Forelimb muscle (tissue), 1 donor: ENCODE measurements around the gene TERT. TPM values are rescaled to one million over a fixed set of nuclear protein-coding genes. Genes with fewer than 3 reads are reported as not detected.

Experiments used
- DNase-seq: peaks from one replicate; pipeline ENCODE4 v3.0.0-alpha.2; 2013; ENCODE audit warnings: low read depth
- polyA plus RNA-seq: library from polyadenylated mRNA; unstranded; fragments of 120-200 nt; gene quantifications from one replicate; pipeline ENCODE4 v1.2.1, GENCODE V29; 2013; ENCODE audit not compliant: insufficient read length

Gene TERT
- polyA plus RNA-seq, 1 donor = not detected

DNA sequence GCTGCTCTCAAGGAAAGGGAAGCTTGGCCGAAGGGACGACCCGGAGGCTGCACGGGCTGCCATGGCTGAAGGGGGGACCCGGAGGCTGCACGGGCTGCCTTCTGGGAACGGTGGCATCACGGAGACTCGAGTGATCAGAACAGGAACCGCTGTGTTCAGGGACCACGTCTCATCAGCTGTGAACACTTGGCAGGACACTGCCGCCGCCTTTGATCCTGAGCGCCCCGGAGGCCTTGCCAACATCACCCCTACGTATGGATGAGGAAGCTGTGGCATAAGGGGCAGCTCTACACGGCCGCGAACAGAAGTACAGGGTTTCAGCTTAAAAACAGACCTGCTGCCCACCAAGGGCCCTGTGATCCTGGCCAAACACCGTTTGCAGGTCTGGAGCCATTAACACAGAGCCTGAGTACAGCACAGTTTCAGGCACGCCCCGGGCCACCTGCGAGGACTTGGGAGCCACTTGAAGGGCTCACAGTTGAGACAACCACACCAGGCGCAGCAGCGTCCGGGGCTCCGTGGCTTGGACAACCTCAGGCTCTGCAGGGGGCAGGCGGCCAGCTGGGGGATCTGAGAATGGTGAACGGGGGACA lies 23.9 kb upstream of the TERT start:
- DNase-seq = no peak

DNA sequence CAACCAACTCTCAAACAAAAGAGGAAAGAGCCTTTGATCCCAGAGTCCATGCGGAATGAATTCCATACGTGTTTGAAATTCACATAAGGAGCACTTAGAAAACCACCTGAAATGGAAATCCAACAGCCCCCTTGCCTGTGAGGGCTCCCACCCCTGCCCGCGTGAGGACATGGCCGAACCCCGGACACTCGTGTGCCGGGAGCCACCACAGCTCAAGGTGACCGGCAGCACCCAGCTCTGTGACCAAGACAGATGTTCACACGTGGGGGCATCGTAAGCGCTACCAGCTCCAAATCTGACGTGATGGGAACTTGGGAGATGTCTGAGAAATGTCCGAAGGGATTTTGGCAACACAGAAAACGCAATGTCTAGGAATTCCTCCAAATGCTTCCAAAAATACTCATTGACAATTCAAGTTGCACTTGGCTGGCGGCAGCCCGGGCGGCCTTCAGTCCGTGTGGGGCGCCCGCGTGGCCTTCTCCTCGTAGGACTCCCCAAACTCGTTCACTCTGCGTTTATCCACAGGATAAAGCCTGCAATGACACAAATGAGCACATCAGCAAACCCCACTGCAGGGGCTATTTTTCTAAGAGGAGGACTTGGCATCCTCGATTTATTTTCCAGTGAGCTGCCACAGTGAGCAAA lies 23.2 kb upstream of the TERT start:
- DNase-seq = no peak

DNA sequence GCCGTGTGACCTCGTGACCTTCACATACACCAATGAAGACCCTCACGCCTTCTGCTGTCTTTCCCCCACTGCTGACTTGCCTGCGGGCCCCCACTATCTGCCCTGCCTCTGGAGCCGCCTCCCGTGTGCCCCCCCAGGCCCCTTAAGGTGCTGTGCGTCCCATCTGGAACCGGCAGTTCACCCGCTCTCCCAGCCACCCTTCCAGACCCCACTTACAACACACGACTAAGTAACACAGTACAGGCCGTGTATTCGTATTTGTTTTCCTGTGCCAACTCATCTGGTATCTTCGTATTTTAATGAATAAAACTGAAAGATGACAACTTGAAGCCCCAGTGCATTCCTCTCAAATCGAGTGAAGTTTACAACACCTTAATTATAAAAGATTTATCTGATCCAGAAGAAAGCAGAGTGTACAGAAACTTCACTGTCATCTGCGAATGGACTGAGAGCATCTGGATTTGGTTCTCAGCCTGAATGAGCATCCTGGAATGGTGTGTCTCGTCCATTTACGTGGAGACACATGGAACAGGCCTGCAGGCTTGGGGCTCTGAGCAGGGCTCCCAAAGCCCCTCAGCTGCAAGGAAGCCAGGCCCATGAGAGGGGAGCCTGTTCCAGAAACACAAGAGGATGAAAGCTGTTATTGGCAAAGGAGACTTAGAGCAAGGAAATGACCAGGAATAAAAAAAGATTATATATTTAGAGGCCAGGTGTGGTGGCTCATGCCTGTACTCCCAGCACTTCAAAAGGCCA lies 21.9 kb upstream of the TERT start:
- DNase-seq = no peak

DNA sequence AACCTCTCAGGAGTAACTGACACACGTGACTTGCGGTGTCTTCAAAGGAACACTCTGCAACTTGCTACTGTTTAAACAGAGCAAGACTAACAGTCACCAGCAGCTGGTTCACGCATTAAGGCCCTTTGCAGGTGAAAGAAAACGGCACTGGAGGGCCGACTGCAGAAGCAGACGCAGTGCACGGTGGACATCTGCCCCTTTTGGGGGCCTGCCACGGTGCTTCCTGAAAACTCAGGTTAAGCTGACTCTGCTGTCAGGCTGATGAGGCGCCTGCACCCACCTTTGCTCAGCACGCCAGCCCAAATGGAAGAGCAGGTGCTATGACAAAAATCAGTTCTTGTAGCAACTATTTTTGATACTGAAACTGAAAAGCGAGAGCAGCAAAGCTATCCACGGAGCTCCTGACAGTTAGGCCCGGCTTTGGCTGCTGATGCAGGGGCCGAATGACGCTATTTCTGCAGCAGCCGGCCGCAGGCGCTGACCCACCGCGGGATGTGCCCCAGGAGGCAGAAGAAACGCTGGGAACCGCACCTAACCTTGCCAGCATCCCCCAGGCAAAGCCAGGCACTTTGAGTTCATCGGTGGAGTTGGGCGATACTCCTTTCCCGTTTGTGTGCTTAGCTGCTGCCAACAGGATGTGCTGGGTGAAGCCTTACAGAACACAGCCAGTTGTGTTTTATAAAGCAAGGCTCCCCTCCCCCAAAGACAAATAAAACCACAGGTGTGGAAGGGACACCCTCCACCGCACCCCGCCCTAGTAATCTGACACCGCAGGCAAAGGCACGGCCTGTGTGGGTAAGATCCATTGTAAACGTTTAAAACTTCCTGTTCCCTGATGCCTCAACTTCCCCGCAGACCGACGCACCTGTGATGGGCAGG lies 21.1 kb upstream of the TERT start:
- DNase-seq = no peak

DNA sequence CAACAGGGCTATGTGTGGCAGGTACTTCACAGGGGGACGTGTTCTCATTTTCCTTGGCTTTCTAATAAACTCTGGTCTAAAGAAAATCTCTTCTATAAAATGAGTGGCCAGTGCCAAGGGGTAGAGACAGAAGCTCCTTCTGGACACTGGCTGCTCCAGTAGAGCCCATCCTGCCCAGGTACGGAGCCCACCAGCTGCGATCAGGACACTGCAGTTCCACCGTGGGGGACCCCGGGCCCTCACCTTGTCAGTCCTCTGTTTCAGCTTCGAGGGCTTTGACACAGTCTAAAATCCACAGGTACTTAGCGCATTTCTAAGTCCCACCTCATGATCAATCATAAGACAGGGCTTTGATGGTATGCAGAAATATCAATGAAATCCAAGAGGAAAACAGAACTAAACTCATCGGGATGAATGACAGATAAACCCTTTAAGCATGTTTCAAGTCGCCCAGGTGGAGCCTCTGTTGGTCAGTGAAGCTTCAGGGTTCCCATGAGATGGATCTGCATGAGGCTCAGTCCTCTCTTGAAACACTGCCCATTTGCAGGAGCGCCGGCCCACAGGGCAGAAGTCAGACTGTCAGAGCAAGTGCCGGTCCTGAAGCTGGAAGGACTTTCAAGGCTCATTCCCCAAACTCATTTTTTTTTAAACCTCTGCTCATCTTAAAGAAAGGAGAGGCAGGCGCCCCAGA lies 20.3 kb upstream of the TERT start:
- DNase-seq = no peak

DNA sequence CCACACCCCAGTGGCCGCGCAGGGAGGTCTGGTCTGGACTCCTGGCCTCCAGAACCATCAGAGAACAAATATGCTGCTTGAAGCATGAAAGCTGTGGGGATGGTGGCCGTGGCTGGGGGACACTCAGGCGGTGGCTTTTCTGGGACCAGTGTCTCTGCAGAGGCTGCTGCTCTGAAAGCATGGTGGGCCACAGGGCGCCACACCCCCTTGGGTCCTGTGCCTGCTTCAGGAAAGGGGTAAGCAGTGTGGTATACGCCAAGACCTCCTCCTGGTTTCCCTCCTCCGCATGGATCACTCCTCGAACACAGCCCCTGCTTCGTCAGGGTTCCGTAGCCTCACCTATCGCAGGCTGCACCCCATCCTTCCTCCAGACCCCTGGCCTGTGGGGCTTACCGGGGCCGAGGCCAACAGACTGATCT lies 19.7 kb upstream of the TERT start:
- no peak for DNase-seq

DNA sequence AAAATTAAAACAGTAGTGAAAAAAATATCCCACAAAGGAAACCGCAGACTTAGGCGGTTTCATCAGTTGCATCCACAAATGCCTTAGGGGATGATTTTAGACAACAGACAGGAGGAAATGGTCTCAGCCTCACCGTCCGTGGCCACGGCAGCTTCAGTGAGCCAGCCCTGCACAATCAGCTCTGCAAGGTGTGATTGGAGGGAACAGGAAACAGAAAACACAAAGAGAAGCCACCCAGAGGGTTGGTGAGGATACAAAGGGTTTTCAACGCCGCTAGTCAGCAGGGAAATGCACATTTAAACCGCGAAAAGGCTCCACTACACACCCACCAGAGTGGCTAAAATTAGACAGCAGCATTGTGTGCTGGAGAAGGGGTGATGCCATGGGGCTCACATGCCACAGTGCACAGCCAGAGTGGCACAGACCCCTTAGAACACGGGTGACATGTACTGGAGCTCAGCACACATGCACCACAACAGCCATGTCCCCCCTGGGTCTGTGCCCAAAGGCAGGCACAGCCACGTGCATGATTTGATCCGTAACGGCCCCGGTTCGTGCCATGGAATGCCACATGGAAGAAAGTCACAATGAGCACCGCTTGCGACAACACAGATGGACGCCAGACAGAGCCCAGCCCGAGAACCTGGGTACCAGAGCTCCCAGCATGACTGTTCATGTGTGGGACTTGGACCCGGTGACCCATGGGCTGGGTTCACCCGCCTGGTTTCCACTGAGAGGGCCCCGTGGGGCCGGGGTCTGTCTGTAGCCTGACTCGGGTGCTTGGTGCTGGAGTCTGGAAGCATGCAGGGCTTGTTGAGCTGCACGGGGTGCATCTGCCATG lies 18.3 kb upstream of the TERT start:
- no peak for DNase-seq

DNA sequence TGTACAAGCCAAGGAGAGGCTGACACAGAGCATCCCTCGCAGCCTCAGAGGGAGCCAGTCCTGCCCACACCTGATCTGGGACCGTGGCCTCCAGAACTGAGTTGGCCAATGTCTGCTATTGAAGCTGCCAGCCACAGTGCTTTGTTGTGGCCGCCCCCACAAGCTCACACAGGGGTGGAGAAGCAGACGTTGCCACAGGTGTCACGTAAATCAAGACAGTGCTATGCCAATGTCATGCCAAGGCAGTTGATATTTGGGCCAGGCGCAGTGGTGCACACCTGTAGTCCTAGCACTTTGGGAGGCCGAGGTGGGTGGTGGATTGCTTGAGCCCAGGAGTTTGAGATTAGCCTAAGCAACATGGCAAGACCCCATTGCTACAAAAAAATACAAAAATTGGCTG lies 17.3 kb upstream of the TERT start:
- DNase-seq = no peak

DNA sequence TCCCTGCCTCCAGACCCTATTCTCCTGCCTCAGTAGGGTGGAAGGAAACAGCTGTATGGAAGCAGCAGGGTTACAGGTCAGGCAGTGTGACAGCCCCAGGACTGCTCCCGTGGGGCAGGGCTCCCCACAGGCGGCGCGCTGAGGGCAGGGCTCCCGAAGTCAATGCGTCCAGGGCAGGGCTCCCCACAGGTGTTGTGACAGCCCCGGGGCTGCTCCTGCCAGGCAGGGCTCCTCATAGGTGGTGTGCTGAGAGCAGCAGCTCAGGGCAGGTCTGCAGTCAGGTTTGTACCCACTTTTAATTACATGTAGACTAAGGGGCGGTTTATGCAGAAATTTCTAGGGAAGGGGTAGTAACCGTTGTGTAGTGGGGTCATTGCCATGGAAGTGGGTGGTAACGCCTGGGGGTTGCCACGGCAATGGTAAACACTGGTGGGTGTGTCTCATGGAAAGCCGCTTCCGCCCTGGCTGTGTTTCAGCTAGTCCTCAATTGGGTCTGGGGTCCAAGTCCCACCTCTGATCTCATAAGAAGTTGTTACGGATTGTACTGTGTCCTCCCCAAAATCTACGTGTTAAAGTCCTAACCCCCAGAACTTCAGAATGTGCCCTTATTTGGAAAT lies 16.7 kb upstream of the TERT start:
- no peak for DNase-seq

DNA sequence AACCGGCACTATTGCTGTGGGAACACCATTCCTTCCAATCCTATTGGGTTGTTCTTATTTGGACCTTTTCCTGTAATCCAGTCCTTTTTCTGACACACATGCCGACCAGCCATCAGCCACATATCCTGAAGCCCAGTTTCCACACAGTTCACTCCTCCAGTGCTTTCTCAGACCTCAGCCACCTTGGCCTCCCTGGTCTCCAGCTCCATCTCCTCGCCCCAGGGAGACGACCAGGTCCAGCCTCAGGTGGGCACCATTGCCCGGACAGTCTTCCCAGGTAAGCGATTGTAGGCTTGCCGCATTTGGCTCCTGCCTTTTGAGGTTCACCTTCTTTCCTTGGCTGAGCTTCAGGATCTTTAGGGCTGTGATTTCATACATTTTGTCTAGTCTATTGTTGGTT lies 15.2 kb upstream of the TERT start:
- no peak for DNase-seq

DNA sequence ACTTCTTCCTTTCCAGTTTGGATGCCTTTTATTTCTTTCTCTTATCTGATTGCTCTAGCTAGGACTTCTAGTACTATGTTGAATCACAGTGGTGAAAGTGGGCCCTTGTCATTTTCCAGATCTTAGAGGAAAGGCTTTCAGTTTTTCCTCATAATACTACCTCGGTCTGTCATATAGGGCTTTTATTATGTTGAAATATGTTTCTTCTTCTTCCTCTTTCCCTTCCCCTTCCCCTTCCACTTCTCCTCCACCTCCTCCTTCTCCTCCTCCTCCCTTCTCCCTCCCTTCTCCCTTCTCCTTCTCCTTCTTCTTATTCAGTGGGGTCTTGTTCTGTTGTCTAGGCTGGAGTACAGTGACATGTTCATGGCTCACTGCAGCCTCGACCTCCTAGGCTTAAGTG lies 9.2 kb upstream of the TERT start:
- DNase-seq = no peak

DNA sequence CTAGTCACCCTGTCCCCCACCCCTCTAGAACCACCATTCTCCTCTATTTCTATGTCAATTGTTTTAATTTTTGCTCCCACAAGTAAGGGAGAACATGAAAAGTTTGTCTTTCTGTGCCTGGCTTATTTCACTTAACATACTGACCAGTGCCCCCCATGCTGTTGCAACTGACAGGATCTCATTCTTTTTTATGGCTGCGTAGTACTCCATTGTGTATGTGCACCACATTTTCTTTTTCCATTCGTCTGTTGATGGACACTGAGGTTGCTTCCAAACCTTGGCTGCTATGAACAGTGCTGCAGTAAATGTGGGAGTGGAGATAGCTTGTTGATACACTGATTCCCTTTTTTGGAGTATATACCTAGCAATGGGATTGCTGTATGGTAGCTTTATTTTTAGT lies 7.4 kb upstream of the TERT start:
- no peak for DNase-seq

DNA sequence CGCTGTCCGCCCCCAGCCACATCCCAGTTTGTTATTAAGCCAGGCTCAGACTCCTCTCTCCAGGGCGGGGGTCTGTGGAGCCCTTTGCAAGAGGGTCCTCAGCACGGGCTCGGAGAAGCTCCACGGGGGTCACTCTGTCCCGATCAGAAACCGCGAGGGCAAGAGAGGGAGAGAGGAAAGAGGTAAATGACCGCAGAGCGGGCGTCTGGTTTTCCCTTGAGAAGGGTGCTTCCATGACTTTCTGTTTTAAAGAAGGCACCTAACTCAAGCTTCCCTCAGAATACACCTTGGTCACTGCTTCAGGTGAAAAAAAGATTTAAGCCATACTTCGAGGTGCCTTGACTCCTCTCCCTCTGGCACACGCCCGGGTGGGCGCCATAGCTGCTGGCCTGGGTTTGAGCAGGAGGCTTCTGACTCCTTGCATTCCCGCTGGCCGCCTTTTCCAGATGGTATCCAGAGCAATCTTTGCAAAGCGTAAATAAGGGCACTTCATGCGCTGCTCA lies 5.8 kb upstream of the TERT start:
- DNase-seq = no peak

DNA sequence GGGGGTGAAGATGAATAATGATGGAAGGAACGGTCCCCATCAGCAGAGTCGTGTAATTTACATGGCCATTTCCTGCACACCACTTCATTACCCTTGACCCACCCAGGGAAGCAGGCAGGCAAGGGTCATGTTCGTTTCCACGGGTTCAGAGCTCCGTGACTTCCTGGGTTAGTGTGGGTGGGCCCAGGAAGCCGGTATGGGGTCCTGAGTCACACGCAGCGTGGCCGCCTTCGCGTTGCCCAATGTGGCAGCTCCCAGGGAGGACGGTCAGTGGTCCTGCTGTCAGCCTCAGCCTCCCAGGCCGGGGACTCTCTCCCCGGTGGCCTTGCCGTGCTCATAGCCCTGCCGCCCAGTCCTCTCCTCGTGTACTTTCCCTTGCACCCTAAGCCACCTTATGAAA lies 5.1 kb upstream of the TERT start:
- no peak for DNase-seq

DNA sequence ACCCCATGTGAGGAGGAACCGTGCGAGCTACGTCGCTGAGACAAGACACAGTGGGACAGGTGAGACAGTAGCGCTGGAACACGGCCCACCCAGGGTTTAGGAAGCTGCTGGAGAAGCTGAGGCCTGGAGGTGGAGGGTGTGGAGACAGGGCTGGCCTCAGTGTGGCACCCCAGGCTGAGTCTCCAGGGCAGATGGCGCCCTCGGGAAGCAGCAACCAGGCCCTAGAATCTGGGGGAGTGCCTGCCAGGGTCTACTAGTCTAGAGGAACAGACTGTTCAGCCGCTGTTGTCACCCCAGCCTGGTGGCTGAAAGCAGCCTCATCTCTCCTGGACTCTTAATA lies 4.6 kb upstream of the TERT start:
- DNase-seq = no peak

DNA sequence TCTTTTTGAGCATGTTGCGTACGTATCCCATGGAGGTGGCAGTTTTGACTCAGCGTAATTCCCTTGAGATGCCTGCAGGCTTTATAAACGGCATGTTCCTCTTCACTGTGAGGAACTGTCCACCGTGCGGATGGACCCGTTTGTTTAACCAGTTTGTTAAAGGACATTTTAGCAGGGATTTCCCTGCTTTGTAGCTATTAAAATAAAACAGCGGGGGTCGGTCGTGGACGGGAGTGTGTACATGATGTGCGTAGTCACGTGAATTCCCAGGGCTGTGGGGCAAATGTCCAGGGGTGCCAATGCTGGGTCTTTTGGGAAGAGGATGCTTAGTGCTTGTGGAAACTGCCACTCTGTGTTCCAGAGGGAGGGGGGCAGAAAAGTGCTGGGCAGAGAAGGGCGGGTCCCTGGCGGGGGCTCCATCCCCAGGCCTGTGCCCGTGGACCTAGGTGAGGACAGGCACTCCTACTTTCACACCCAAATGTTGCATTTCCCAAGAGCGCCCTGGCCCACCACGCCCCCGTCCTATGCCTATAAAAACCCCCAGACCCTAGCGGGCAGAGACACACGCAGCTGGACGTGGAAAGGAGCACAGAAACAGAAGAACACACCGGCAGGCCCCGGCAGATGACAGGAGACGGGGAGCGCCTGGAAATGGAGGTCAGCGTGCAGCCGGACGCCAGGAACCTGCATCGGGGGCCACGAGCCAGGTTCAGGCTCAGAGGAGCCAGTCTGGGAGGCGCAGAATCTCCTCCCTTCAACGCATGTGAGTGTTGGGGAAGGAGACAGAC lies 4.0 kb upstream of the TERT start:
- DNase-seq = no peak

DNA sequence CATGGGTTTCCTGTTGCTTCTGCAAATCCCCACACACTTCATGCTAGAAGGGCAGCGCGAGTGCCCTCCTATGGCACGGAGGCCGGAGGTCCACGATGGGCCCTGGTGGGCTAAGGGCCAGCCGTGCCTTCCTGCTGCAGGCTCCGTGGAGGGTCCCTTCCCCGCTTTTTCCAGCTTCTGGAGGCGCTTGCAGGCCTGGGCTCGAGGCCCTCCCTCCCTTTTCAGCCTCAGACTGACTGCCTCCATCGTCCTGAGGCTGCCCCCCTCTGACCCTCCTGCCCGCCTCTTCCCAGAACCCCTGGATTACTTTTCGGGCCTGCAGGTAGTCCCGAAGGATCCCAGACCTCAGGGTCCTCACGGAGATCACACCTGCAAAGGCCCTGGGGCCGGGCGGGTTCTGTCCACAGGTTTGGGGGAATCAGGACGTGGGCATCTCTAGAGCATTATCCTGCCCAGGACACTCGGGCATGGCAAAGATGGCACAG lies 3.2 kb upstream of the TERT start:
- DNase-seq = no peak

DNA sequence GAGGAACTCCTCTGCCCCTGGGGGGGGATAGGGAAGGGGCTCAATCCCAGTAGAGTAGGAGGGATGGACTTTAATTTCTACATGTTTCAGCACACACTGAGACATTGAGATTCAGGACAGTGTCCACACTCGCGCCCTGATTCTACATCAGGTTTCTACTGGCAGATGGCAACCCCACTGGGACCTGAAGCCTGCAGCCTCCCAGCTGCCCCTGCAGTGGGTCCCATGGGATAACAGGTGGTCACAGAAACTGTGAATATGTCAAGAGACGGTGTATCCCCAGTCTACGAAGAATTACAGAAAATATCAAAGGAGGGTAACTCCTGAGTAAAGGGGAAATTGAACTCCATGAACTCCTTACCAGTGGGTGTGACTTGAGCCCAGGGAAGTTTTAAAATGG lies 2.4 kb upstream of the TERT start:
- DNase-seq = no peak

DNA sequence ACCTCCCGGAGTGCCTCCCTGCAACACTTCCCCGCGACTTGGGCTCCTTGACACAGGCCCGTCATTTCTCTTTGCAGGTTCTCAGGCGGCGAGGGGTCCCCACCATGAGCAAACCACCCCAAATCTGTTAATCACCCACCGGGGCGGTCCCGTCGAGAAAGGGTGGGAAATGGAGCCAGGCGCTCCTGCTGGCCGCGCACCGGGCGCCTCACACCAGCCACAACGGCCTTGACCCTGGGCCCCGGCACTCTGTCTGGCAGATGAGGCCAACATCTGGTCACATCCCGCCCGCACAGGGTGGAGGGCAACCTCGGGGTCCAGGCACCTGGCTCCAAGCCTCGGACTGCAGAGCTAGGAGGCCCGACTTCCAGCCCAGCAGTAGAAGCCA lies 776 bp upstream of the TERT start:
- no peak for DNase-seq
